GM21723 (cell line): ENCODE measurements around the gene DGKZ.
"Not testable (repeated sequence)": the region's sequence is repeated elsewhere in the genome, so short reads cannot be mapped to it uniquely, and the experiment has no call there.

Source experiments
- ATAC-seq: cut with Tn5 transposase; IDR thresholded peaks from one replicate; pipeline ENCODE4 v1.9.1; 2021; ENCODE audit warnings: mild to moderate bottlenecking, moderate library complexity; ENCODE audit not compliant: unreplicated experiment

DGKZ gene

DNA sequence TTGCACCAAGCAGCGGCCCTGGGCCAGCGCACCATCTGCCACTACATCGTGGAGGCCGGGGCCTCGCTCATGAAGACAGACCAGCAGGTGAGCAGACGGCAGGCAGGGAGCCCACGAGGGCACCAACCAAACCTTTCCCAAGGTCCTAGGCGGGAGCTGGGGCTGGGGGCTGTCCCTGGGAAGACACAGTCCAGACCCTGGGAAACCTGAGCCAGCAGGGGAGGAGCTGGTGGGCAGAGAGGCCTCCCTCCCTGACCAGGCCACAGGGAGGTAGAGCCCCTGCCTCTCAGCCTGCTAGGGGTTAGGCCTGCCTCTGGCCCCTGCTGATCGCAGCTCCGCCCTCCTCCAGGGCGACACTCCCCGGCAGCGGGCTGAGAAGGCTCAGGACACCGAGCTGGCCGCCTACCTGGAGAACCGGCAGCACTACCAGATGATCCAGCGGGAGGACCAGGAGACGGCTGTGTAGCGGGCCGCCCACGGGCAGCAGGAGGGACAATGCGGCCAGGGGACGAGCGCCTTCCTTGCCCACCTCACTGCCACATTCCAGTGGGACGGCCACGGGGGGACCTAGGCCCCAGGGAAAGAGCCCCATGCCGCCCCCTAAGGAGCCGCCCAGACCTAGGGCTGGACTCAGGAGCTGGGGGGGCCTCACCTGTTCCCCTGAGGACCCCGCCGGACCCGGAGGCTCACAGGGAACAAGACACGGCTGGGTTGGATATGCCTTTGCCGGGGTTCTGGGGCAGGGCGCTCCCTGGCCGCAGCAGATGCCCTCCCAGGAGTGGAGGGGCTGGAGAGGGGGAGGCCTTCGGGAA is 32.4 kb downstream of the DGKZ start:
- not testable (repeated sequence) for ATAC-seq

DNA sequence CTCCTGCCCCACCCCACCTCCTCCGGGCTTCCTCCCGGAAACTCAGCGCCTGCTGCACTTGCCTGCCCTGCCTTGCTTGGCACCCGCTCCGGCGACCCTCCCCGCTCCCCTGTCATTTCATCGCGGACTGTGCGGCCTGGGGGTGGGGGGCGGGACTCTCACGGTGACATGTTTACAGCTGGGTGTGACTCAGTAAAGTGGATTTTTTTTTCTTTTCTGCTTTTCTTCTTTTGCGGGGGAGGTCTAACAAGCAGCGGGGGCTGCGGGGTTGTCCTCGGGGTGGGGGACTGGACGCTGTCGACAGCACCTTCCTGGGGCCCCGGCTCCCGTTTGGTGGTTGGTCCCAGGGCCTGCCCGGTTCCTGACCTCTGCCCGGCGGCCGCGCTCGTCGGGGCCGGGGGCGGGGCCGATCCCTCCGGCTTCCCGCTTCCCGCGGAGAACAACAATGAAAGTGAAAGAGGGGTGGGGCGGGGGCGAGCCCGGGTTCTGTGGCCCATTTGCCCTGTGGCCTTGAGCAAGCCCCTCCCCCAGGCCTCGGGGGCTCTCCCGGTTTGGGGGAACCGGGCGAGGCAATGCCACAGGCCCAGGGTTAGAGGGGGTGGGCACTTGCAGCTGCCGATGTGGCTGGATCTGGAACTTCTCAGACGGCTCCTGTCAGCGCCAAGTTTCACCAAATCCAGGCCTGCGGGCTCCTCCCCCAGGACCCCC is 33.2 kb downstream of the DGKZ start:
- ATAC-seq = no peak

DNA sequence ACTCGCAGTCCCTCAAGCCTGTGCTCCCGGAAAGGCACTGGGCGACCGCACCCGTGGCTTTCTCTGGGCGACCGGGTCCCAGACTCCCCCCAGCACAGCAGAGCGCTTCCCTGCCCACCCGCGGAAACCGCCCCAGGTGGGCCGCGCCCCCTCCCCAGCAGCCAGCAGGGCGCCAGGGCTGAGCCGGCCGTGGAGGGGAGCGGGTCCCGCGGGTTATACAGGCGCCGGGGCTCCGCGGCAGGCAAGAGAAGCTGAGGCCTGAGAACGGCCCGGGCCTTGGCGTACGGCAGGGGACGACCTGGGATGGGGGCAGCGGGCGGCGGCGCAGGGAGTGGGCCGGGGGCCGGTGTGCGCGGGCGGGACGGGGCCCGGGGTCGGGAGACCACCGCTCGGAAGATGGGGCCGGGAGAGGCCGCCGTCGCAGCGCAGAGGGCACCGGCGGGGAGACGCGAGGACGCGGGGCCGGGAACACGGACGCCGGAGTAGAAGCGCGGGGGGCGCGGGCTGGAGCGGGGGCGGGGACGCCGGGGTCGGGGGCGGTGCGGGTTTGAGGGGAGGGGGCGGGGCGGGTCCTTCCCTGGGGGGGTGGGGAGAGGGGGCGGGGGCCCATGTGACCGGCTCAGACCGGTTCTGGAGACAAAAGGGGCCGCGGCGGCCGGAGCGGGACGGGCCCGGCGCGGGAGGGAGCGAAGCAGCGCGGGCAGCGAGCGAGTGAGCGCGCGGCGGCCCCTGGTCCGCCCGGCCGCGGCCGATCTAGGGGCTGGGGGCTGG is 34.0 kb downstream of the DGKZ start, which contains the start of gene MDK:
Gene MDK (plus strand): TSS at position 622 of the 771 bp plus-strand sequence. CDS start 389 bp downstream, outside the sequence.
- ATAC-seq = no peak

DNA sequence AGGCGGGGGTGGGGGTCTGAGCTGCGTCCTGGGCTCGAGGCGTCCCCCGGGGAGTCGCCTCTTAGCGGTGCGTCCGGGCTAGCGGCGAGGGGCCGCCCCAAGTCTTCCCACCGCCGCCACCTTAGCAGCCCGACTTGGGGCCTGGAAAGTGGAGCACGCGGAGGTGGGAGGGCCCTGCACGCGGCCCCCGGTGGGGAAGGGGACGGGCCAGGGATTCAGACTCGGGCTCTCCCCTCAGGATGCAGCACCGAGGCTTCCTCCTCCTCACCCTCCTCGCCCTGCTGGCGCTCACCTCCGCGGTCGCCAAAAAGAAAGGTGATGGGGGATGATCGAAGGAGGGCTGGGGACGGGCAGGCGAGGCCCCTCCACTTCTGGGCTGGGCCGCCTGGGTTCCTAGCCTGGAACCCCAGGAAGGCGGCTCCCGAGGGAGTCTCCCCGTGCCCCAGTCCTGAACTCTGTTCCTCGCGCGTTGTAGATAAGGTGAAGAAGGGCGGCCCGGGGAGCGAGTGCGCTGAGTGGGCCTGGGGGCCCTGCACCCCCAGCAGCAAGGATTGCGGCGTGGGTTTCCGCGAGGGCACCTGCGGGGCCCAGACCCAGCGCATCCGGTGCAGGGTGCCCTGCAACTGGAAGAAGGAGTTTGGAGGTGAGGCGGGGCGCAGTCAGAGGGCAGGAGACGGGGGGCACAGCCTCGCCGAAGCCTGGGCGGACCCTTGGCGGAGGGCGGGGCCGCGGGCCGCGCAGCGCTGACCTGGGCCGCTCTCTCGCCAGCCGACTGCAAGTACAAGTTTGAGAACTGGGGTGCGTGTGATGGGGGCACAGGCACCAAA is 34.8 kb downstream of the DGKZ start:
- no peak for ATAC-seq

DNA sequence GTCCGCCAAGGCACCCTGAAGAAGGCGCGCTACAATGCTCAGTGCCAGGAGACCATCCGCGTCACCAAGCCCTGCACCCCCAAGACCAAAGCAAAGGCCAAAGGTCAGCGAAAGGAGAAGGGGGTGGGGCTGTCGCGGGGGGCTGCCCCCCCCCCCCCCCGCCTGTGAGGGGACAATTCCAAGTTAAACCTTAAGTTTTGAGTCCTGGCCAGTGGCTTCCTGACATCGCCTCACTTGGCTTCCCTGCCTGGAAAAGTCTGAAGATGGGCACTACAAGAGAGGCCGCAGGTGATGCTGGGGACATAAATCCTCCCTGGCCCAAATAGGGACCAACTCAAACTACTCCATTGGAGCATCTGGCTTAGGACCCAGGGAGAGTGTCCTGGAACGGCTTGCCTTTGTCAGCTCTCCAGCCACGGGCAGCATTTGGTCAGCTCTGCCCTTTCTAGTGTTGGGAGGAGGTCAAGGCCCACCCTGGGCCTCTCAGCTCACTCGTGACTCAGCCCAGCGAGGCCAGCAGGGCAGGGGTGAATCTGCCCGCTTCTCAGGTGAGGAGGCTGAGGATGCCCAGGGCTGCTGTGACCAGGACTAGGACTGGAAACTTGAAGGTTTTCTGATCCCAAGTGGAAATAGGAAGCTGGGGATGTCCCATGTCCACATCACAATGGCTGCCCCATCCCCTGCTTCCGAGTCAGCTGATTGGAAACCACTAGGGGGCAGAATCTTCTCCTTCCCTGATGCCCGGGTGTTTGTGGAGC is 35.6 kb downstream of the DGKZ start:
- ATAC-seq = no peak

DNA sequence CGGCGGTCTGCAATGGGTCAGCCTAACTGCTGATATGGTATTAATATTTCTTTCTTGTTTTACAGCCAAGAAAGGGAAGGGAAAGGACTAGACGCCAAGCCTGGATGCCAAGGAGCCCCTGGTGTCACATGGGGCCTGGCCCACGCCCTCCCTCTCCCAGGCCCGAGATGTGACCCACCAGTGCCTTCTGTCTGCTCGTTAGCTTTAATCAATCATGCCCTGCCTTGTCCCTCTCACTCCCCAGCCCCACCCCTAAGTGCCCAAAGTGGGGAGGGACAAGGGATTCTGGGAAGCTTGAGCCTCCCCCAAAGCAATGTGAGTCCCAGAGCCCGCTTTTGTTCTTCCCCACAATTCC is 36.1 kb downstream of the DGKZ start:
- no peak for ATAC-seq

DNA sequence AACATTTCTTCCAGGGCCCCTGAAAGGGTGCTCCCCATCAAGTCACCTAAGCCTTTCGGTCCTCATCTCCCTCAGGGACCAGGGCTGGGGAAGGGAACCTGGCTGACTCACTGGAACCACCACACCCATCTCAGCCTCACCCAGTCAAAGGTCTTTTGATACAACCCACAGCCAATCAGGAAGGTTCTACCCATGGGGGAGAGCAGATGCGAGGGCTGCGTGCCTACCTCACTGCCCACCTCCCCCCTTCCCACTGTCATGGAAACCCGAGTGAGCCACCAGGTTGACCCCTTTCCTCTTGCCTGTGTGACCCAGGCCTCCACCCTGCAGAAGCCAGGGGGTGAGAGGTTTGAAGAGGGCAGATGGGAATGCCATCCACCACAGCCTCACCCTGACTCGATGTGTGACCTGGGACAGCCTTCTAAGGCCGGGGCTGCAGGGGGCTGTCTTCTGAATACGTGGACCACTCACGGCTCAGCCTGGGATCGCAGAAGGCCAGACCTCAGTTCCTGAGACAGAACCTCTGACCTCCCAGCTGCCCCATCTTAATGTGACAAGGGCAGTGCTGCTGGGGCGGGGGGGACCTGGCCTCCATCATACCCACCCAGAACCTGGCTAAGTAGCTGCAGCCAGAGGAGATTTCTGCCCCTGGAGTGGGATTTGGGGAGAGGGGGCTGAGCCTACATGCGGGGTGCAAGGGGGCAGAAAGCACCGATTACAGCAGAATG is 36.9 kb downstream of the DGKZ start:
- no peak for ATAC-seq

DNA sequence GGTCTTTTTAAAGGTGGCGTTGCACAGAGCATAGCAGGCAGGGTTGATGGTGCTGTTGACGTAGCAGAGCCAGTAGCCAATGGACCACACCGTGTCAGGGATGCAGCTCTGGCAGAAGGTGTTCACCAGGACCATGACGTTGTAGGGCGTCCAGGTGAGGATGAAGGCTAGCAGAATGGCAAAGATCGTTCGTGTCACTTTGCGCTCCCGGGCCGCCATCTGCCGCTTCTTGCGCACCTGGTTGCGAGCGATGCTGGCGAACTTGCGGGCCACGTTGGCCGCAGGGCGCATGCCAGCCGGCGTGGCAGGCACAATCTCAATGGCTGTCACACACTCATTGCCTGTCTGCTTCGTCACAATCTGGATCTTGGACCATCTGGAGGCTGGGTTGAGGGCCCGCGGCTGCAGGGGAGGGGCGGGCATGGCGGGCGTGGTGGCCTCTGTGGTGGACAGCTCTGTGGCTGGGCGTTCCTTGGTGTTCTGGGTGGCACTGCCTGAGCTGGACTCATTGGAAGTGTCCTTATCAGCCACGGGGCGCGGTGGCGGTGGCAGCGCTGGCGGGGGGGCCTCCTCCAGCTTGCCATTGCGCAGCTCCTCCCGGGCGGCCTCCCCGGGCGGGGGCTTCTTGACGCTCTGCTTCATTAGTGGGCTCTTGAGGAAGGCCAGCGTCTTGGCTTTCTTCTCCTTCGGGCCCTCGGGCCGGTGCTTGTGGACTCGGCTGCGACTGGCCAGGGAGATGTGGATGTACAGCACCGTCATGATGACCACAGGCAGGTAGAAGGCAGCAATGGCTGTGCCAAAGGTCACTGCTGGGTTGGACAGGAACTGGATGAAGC is 38.1 kb downstream of the DGKZ start:
- ATAC-seq = no peak

DNA sequence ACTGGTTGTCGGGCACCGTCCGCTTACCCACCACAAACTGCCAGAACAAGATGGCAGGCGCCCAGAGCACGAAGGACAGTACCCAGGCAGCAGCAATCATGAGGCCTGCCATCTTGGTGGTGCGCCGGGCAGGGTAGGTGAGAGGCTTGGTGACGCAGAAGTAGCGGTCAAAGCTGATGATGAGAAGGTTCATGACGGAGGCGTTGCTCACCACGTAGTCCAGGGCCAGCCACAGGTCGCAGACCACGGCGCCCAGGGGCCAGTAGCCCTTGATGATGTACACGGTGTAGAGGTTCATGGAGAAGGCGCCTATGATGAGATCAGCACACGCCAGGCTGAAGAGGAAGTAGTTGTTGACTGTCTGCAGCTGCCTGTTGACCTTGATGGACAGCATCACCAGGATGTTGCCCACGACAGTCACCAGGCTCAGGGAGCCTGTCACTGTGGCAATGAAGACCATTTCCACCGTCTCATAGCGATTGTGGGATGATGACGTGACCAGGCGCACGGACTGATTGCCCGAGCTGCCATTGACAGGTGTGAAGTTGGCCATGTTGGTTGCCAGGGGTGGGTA is 38.8 kb downstream of the DGKZ start:
- no peak for ATAC-seq

DNA sequence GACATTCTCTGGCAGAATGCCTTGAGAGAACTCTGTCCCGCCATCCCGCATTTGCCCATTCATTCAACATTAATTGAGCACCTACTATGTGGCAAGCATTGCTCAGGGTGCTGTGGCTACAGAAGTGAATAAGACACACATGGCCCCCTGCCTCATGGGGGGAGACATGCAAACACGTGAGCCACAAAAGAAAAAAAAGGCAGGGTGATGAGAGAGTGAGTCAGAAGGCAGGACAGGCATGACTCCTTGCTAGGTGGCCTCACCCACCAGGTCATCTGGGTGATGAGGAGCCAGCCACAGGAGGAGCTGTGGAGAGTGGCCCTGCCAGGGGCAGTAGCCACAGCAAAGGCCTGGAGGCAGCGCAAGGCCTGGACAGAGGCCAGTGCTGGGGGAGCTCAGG is 39.4 kb downstream of the DGKZ start:
- no peak for ATAC-seq

DNA sequence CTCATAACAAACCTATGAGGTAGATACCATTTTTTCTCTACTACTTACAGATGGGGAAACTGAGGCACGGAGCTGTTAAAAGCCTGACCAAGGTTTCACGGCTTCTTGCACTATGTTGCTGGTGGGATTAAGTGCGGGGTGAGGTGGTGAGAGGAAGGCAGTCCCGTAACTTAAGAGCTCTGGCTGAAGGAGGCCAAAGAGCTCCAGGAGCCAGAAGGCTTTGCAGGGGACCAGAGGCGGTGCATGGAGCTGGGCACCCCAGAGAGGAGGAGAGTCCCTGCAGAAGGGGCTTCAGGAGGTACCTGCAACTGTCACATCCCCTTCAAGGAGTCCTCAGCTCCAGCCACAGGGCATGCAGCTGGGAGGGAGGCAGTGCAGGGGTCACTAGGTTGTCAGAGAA is 40.2 kb downstream of the DGKZ start:
- ATAC-seq = no peak

DNA sequence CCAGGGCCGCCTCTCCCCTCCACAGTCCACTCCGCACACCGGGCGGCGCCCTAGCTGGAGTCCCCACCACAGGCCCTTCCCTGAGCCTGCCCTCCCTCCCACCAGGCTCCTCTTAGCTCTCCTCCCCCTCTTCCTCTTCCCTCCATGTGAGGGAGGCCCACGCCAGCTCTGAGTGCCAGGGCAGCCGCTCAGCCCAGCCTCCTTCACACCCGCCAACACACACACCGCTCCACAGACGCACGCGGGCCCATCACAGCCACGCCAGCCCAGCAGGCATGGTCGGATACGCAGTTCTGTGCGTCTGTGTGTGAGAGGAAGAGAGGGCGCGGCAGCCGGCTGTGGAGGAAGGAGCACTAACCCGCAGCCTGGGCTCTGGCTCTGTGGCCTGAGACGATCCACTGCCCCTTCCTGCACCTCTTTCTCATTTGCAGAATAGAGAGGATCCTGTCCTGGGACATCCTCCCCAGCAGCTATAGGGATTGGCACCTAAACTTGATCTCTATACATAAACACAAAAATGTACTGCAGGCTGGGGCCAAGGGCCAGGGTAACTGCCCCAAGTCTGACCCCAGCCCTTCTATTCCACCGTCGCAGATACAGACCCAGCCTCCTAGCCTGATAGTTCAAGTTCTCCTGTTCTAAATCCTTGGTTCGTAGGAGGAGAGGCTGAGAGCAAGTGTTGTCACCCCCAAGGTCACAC is 40.8 kb downstream of the DGKZ start:
- ATAC-seq = no peak

DNA sequence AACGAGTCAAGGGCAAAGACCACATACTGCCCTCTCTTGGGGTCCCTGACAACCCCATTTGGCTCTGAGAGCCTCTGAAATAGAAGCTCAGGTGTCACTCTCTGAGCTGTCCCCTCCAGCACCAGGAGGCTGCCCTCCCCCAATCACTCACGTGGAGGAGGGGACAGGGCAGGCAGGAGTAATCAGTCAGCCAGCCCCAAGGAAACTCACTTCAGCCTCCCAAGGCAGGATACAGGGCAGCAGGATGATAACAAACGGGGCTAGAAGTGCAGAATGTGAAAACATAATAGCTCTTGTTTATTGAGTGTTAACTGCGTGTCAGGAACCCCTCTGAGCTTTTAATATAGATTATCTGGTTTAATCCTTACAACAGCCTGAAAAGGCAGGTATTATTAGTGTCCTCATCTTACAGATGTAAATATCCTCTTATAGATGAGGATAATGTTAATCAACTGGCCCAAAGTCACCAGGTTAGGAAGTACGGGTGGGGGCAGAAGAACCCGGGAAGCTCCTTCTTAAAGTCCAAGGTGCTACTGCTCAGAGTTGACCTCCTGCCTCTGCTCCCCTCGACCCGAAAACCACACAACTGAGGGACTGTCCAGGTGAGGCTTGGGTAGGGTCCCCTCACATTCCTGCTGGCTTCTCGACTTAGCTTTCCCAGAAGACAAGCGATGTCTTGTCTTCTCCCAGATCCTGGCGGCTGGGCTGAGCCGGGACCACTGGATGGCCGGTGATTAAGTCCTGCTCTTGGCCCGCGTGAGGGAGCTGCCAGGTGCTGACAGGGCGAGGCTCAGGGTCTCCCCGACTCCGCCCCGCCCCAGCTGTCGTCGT is 41.6 kb downstream of the DGKZ start:
- ATAC-seq = no peak

DNA sequence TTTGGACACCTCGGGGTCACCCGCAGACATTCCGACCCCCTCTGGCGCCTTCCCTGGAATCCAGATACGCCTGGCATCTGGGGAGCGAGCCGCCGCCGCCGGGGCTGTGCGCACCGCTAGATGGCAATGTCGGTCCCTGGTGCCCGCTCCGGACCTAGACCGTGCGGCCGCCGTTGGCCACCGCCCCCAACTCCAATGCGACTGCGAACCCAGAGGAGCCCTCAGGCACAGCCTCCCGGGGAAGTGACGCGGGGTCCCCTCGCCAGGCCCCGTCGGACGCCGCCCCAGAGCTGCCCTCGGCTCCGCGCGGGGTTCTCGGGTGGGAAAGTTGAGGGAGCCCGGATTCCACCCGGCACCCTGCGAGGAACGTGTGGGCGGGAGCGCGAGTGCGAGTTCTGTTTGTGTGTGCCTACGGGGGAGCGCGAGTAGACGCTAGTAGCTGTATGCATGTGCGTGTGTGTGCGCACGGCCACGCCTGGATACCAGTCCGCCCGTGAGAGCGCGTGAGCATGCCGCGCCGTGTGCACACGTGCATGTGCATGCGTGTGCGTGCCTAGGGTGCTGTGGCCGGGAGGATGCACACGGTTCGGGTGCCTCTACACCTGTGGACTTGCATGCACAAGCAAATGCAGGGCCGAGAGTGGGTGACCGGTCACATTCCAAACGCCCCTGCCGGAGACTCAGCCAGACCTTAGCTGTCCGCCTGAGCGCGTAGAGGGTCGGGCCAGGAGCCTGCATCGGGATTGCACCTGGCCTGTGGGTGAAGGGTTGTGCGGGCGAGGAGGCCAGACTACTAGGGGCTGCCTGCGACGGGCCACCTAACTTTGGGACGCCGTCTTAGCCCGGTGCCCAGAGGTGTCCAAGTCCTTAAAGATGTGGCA is 42.4 kb downstream of the DGKZ start:
- ATAC-seq = peak; percentile 45

DNA sequence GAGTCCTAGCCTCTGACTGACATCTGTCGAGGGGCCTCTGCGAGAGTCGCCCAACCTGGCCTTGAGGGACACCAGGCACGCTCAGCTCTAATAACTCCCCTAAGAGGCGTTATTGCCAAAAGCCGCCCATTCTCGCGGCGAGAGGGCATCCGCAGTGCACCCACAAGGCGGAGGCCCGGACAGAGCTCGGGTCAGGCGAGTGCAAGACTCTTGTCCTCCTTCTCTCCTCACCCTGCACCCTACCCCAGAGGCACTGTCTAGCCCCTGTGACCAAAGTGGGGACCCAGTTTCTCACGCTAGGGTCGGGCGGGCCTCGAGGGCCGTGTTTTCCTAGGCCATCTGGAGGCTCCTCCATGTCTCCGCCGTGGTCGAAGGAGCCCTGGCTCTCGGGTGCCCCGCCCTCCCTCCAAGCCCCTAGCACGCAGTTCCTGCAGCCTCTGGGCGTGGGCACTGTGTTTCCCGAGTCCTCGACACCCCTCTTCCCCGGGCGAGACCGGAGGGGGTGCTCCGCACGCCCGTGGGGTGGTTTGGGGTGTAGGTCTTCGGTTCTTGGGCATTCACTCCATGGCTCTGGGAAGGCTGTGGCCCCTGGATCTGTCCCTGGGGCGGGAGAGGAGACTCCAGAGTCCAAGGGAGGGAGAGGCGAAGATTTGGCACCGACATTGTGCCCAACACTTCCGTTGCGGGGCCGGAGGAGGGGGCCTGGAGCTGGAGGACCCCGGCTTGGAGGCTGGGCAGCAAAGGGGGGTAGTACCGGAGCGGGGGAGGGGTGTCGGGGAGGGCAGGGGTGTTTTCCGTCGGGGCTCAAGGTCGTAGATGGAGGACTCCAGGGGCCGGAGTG is 43.3 kb downstream of the DGKZ start:
- no peak for ATAC-seq
